ENCODE data around the gene ACSM6.

DNA sequence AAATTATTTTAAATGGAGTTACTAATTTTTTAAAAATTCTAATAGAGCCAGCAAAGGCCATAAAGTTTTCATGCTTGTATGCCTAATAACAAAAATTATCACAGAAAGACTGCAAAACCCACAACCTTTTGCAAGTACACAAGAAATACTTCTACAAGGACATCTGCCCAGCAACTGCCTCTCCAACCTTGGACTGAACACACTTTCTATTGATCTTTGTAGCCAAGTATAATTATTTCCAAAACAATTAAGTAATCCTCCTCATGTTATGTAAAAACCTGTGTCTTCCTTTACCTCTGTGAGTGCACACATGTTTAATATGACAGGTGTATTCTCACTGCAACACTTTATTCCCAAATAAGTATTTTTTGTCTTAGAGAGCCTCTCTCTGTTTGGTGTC is 16.6 kb upstream of the ACSM6 start:
- TF ChIP-seq, protein P1, sequence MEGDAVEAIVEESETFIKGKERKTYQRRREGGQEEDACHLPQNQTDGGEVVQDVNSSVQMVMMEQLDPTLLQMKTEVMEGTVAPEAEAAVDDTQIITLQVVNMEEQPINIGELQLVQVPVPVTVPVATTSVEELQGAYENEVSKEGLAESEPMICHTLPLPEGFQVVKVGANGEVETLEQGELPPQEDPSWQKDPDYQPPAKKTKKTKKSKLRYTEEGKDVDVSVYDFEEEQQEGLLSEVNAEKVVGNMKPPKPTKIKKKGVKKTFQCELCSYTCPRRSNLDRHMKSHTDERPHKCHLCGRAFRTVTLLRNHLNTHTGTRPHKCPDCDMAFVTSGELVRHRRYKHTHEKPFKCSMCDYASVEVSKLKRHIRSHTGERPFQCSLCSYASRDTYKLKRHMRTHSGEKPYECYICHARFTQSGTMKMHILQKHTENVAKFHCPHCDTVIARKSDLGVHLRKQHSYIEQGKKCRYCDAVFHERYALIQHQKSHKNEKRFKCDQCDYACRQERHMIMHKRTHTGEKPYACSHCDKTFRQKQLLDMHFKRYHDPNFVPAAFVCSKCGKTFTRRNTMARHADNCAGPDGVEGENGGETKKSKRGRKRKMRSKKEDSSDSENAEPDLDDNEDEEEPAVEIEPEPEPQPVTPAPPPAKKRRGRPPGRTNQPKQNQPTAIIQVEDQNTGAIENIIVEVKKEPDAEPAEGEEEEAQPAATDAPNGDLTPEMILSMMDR (IDR thresholded peaks at IDR 0.05): no peak
- TF ChIP-seq POLR2A (IDR thresholded peaks at IDR 0.05): no peak
